ENCODE data around the gene KLHL25. TPM values are rescaled to one million over a fixed set of nuclear protein-coding genes. Genes with fewer than 3 reads are reported as not detected.

The KLHL25 gene
- total RNA-seq, 1 donor from 2014 or later: 30.0 TPM

GRCh38 chr15:85778107-85778776 is 16.5 kb downstream of the KLHL25 start:
- DNase-seq (ENCODE audit: low spot score): no peak

- no peak for DNase-seq (ENCODE audit: low spot score)
Observed at GRCh38 chr15:85777250-85778106, 17.2 kb downstream of the KLHL25 start.

GRCh38 chr15:85773970-85774369 is 20.8 kb downstream of the KLHL25 start:
- DNase-seq (ENCODE audit: low spot score): no peak

GRCh38 chr15:85773249-85773648 is 21.5 kb downstream of the KLHL25 start:
- no peak for DNase-seq (ENCODE audit: low spot score)

GRCh38 chr15:85772668-85773067 is 22.1 kb downstream of the KLHL25 start:
- no peak for DNase-seq (ENCODE audit: low spot score)

- DNase-seq (ENCODE audit: low spot score): no peak
Observed at GRCh38 chr15:85771781-85772445, 22.8 kb downstream of the KLHL25 start.

- no peak for DNase-seq (ENCODE audit: low spot score)
Observed at GRCh38 chr15:85771271-85771670, 23.5 kb downstream of the KLHL25 start.

GRCh38 chr15:85770096-85771041 is 24.4 kb downstream of the KLHL25 start:
- no peak for DNase-seq (ENCODE audit: low spot score)

- DNase-seq (ENCODE audit: low spot score): no peak
Observed at GRCh38 chr15:85769182-85769900, 25.4 kb downstream of the KLHL25 start.

- no peak for DNase-seq (ENCODE audit: low spot score)
Observed at GRCh38 chr15:85768595-85769168, 26.0 kb downstream of the KLHL25 start.

- DNase-seq (ENCODE audit: low spot score): no peak
Observed at GRCh38 chr15:85767785-85768529, 26.8 kb downstream of the KLHL25 start.

GRCh38 chr15:85766001-85766831 is 28.5 kb downstream of the KLHL25 start:
- DNase-seq (ENCODE audit: low spot score): no peak

GRCh38 chr15:85764649-85765277 is 30.0 kb downstream of the KLHL25 start:
- no peak for DNase-seq (ENCODE audit: low spot score)

- no peak for DNase-seq (ENCODE audit: low spot score)
Observed at GRCh38 chr15:85763673-85764633, 30.8 kb downstream of the KLHL25 start.

- DNase-seq (ENCODE audit: low spot score): no peak
Observed at GRCh38 chr15:85763157-85763556, 31.6 kb downstream of the KLHL25 start.

GRCh38 chr15:85762756-85763127 is 32.0 kb downstream of the KLHL25 start:
- DNase-seq (ENCODE audit: low spot score): no peak

Data from mesenteric fat pad (tissue), 1 donor.